Endothelial cell of umbilical vein (primary cell): ENCODE measurements around the gene DST. TPM values are rescaled to one million over a fixed set of nuclear protein-coding genes. Genes with fewer than 3 reads are reported as not detected.

ENCODE experiments used
- BruUV-seq: library from RNA; stranded (reverse); fragments of 400-500 nt; replicated peaks from 2 replicates; lab custom pipeline; 2021; lab: Mats Ljungman, UMichigan
- CTCF ChIA-PET: fragments of 300-600, 350-600 bp; sonication (Branson Sonifier 250); formaldehyde crosslinking; loops from one replicate; lab custom pipeline; 2021; ENCODE audit warnings: antibody characterized with exemption, inconsistent platforms; lab: Charles Lee
- POLR2A ChIA-PET: fragments of 300-600, 350-600 bp; sonication (Branson Sonifier 250); formaldehyde crosslinking; loops from one replicate; lab custom pipeline; 2021; ENCODE audit warnings: antibody characterized with exemption, inconsistent platforms; lab: Charles Lee
- DNase-seq: peaks from one replicate; pipeline ENCODE4 v3.0.0-alpha.2; 2011; ENCODE audit warnings: low read depth, low spot score
- FAIRE-seq: peaks from 2 replicates; lab custom pipeline; 2011; peaks lifted over from hg19 to GRCh38; lab: Jason Lieb, UNC
- H2AFZ ChIP-seq: 2 replicates; pipeline ENCODE4 v1.6.0; 2012; ENCODE audit warnings: low read depth, low read length, control low read depth, inconsistent platforms
- H3K27ac ChIP-seq: 2 replicates; pipeline ENCODE4 v1.5.1; 2011; ENCODE audit warnings: low read depth, mild to moderate bottlenecking, control low read depth, low read length, moderate library complexity; ENCODE audit not compliant: insufficient read depth
- H3K27me3 ChIP-seq, 2 experiments: 2 replicates each; pipeline versions ENCODE4 v1.6.0 to v1.6.1; 2011; ENCODE audit warnings: low read length in 2 of 2, mixed read lengths in 1 of 2; ENCODE audit not compliant: control insufficient read depth in 2 of 2, insufficient read depth in 2 of 2
- H3K36me3 ChIP-seq, 2 experiments: 2 replicates in 1 of 2; 3 replicates in 1 of 2; pipeline ENCODE4 v1.5.1; 2011; ENCODE audit warnings: low read length in 2 of 2, mild to moderate bottlenecking in 1 of 2, moderate library complexity in 1 of 2; ENCODE audit not compliant: control insufficient read depth in 2 of 2, insufficient read depth in 2 of 2; ENCODE audit errors: extremely low read depth in 1 of 2
- H3K4me1 ChIP-seq: 3 replicates; pipeline ENCODE4 v1.5.1; 2011; ENCODE audit warnings: mild to moderate bottlenecking, low read length; ENCODE audit not compliant: control insufficient read depth, insufficient read depth; ENCODE audit errors: extremely low read depth
- H3K4me2 ChIP-seq: 2 replicates; pipeline ENCODE4 v1.6.1; 2011; ENCODE audit warnings: low read length, control low read depth, mixed read lengths; ENCODE audit not compliant: insufficient read depth
- H3K4me3 ChIP-seq, 3 experiments: fragments of 200-600 bp in 1 of 3; sonication (generic), shearing (Covaris generic) in 1 of 3; replicated peaks in 1 of 3; 2 replicates each; pipeline ENCODE4 v1.5.1; 2011 to 2016; ENCODE audit warnings: control low read depth in 3 of 3, low read length in 3 of 3, mild to moderate bottlenecking in 2 of 3, inconsistent platforms in 1 of 3, low read depth in 1 of 3, moderate library complexity in 1 of 3; ENCODE audit not compliant: insufficient read depth in 1 of 3
- H3K79me2 ChIP-seq: 2 replicates; pipeline ENCODE4 v1.6.0; 2012; ENCODE audit warnings: low read length, inconsistent platforms; ENCODE audit not compliant: control insufficient read depth, insufficient read depth
- H3K9ac ChIP-seq: replicated peaks from 2 replicates; pipeline ENCODE3; 2011; ENCODE audit warnings: low read length, control low read depth; ENCODE audit not compliant: insufficient read depth; ENCODE audit errors: extremely low read depth
- H3K9me1 ChIP-seq: replicated peaks from 3 replicates; pipeline ENCODE4 v1.6.0; 2011; ENCODE audit warnings: mild to moderate bottlenecking, low read length; ENCODE audit not compliant: control insufficient read depth, insufficient read depth; ENCODE audit errors: extremely low read depth
- H3K9me3 ChIP-seq: replicated peaks from 2 replicates; pipeline ENCODE4 v1.5.1; 2012; ENCODE audit warnings: low read length, inconsistent platforms; ENCODE audit not compliant: control insufficient read depth, insufficient read depth
- H4K20me1 ChIP-seq: replicated peaks from 2 replicates; pipeline ENCODE3; 2011; ENCODE audit warnings: mild to moderate bottlenecking, low read length; ENCODE audit not compliant: control insufficient read depth, insufficient read depth; ENCODE audit errors: extremely low read depth
- CTCF ChIP-seq, 2 donors: IDR thresholded peaks; 1 replicate in 1 of 2; 2 replicates in 1 of 2; pipeline ENCODE4 v1.5.1; 2011; ENCODE audit warnings: low read length in 2 of 2, mild to moderate bottlenecking in 2 of 2, moderate library complexity in 2 of 2, control low read depth in 1 of 2, inconsistent platforms in 1 of 2, low read depth in 1 of 2; ENCODE audit not compliant: insufficient read depth in 1 of 2; ENCODE audit errors: extremely low read depth in 1 of 2
- EZH2 ChIP-seq: IDR thresholded peaks from 2 replicates; pipeline ENCODE4 v1.6.1; 2012; ENCODE audit warnings: borderline replicate concordance, low read depth, mild to moderate bottlenecking, moderate library complexity, low read length, inconsistent platforms; ENCODE audit not compliant: severe bottlenecking
- FOS ChIP-seq: IDR thresholded peaks from 2 replicates; pipeline ENCODE4 v1.6.1; 2011; ENCODE audit warnings: mild to moderate bottlenecking, low read length, moderate library complexity, borderline replicate concordance; ENCODE audit not compliant: insufficient read depth
- GATA2 ChIP-seq: IDR thresholded peaks from 2 replicates; pipeline ENCODE4 v1.7.0; 2011; ENCODE audit warnings: low read depth, mild to moderate bottlenecking, moderate library complexity, mixed read lengths, low read length; ENCODE audit not compliant: insufficient read length, insufficient read depth
- JUN ChIP-seq: IDR thresholded peaks from 2 replicates; pipeline ENCODE4 v1.6.1; 2011; ENCODE audit warnings: borderline replicate concordance, low read depth; ENCODE audit not compliant: insufficient read length, insufficient read depth
- MAX ChIP-seq: IDR thresholded peaks from 2 replicates; pipeline ENCODE4 v1.6.1; 2011; ENCODE audit not compliant: insufficient read depth, insufficient read length
- MYC ChIP-seq: IDR thresholded peaks from one replicate; pipeline ENCODE4 v1.6.1; 2011; ENCODE audit warnings: mild to moderate bottlenecking, low read depth, low read length
- POLR2A ChIP-seq: IDR thresholded peaks from 2 replicates; pipeline ENCODE4 v1.6.1; 2012; ENCODE audit warnings: low read depth, mild to moderate bottlenecking, control low read depth, low read length
- POLR2AphosphoS5 ChIP-seq: IDR thresholded peaks from 2 replicates; pipeline ENCODE4 v1.6.1; 2012; ENCODE audit warnings: low read depth, mild to moderate bottlenecking, control low read depth, low read length, moderate library complexity; ENCODE audit not compliant: insufficient read depth
- dilution Hi-C: fragments of 300-500 bp; cut with MboI; formaldehyde crosslinking; loops from one replicate; pipeline ENCODE4 v1.15.0; 2019; ENCODE audit warnings: low sequenced_read_pairs; ENCODE audit not compliant: extremely low pct_ligation_motif_present
- intact Hi-C: fragments of 100-400 bp; cut with micrococcal nuclease; formaldehyde crosslinking; loops from one replicate; pipeline ENCODE4 v1.10.0; 2022
- polyA plus RNA-seq, 4 experiments: library from polyadenylated mRNA; depleted of rRNA in 3 of 4; stranded (reverse) in 3 of 4; unstranded in 1 of 4; fragments of >200 nt; gene quantifications; 2 replicates each; pipeline versions ENCODE4 v1.2.1 to v1.2.3, GENCODE V29; 2011 to 2012; ENCODE audit warnings: missing spikeins in 1 of 4
- total RNA-seq: library from RNA; stranded (reverse); gene quantifications from 2 replicates; pipeline ENCODE4 v1.2.3, GENCODE V29; 2021

DST gene
- total and polyA plus RNA-seq, 2 donors (not counting 3 experiments of a cell fraction or from before 2014, with no cell fraction given): 62.3 to 253 TPM

GRCh38 chr6:56555438-56555872, 87.2 kb downstream of the DST start:
- Histone ChIP-seq H3K4me2 (no peak overlapping the region), H3K4me3 (no peak overlapping the region), H3K9me3 (no peaks in the 10 kb centered on the region), H3K9me1 (no peaks in the 10 kb centered on the region), H4K20me1 (no peaks in the 10 kb centered on the region), H3K27me3 (no peaks in the 10 kb centered on the region), H2AFZ (no peak overlapping the region), H3K4me1 (no peaks in the 10 kb centered on the region), H3K36me3 (peaks cover 4 to 10% of the 10 kb centered on the region in 2 experiments), H3K9ac (no peak overlapping the region), H3K27ac (no peak overlapping the region), H3K79me2 (no peaks in the 10 kb centered on the region)
- DNase-seq (no peak), FAIRE-seq (no peak)
- TF ChIP-seq POLR2AphosphoS5: no peak
- no peak for TF ChIP-seq POLR2A
- no peak for TF ChIP-seq MAX
- no peak for TF ChIP-seq EZH2
- no peak for TF ChIP-seq FOS
- TF ChIP-seq CTCF (IDR thresholded peaks at IDR 0.05; ENCODE audit: extremely low read depth in 1 of 2, insufficient read depth in 1 of 2, low read depth in 1 of 2, low read length in 2 of 2): no peak
- no peak for TF ChIP-seq JUN
- TF ChIP-seq GATA2: no peak
- TF ChIP-seq MYC: no peak
- POLR2A ChIA-PET: no interaction called here
- CTCF ChIA-PET: interaction anchor here (0.8 to 1.6 kb wide), 2 partner anchors 16 to 26 kb away, joined by 3 to 6 read pairs; no protein-coding TSS in a partner anchor
- no TSS peak for BruUV-seq
- intact Hi-C loops: no loop called here
- dilution Hi-C loops: no loop called here
